ENCODE data around the gene CDKAL1.

The CDKAL1 gene

DNA sequence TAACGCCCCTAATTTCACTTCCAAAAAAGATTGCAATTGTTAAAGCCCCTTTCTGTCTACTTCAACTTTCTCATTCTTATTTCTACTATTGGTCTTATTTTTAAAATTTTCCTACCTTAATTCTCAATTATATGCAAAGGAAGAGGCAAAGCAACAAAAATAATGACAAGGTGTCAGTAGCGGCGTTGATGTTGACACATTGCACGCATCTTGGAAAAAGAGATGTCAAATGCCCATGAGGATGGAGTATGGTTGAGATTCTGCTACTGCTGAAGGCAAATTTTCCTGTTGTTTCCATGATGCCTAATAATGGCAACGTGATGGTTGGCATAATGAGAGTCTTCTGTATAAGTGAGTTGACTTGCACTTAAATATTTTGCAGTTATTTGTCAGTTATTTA, 258.9 kb downstream of the CDKAL1 start:
- TF ChIP-seq, protein P1, sequence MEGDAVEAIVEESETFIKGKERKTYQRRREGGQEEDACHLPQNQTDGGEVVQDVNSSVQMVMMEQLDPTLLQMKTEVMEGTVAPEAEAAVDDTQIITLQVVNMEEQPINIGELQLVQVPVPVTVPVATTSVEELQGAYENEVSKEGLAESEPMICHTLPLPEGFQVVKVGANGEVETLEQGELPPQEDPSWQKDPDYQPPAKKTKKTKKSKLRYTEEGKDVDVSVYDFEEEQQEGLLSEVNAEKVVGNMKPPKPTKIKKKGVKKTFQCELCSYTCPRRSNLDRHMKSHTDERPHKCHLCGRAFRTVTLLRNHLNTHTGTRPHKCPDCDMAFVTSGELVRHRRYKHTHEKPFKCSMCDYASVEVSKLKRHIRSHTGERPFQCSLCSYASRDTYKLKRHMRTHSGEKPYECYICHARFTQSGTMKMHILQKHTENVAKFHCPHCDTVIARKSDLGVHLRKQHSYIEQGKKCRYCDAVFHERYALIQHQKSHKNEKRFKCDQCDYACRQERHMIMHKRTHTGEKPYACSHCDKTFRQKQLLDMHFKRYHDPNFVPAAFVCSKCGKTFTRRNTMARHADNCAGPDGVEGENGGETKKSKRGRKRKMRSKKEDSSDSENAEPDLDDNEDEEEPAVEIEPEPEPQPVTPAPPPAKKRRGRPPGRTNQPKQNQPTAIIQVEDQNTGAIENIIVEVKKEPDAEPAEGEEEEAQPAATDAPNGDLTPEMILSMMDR (IDR thresholded peaks at IDR 0.05; ENCODE audit: borderline replicate concordance, control extremely low read depth, extremely low read depth, insufficient read depth, missing control alignments) = no peak
- no peak for DNase-seq (ENCODE audit: low spot score)
- in situ Hi-C loops (cut with MboI; ENCODE audit: low sequenced_read_pairs, unreplicated experiment) = no loop called here

DNA sequence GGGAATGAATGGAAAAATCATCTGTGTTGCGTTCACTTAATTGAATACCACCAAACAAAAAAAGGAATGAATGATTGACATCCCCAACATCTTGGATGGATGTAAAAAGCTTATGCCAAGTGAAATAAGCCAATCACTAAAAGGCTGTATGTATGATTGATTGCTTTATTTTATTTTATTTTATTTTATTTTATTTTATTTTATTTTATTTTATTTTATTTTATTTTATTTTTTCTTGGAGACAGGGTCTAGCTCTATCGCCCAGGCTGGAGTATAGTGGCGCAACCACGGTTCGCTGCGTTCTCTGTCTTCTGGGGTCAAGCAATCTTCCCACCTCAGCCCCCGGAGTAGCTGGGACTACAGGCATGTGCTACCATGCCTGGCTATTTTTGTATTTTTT, 263.3 kb downstream of the CDKAL1 start:
- in situ Hi-C loops (cut with MboI; ENCODE audit: low sequenced_read_pairs, unreplicated experiment) = no loop called here
- TF ChIP-seq, protein P1 (IDR thresholded peaks at IDR 0.05; ENCODE audit: borderline replicate concordance, control extremely low read depth, extremely low read depth, insufficient read depth, missing control alignments) = no peak
- DNase-seq (ENCODE audit: low spot score) = no peak

DNA sequence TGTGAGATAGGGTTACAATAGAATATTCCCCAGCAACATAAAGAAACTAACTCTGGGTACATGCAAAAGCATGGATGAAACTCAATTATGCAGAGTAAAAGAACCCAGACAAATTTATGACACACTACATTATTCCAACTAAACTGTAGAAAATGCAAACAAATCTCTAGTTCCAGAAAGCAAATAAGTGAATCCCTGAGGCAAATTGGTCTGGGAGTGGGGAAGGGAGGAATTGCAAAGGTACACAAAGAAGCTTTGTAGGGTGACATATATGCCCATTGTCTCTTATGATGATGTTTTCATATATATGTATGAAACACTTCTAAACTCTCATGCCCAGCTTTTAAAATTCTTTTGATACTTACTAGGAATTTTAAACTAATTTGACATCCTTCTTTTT, 266.0 kb downstream of the CDKAL1 start:
- no peak for DNase-seq (ENCODE audit: low spot score)

DNA sequence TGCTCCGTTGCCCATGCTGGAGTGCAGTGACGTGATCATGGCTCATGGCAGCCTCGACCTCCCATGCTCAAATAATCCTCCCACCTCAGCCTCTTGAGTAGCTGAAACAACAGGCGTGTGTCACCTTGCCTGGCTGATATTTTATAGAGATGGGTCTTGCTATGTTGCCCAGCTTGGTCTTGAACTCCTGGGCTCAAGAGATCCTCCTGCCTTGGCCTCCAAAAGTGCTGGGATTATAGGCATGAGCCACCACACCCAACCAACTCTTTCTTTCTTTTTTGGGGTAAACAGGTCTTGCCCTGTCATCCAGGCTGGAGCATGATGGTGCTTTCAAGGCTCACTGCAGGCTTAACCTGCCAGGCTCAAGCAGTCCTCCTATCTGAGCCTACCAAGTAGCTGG, 266.4 kb downstream of the CDKAL1 start:
- in situ Hi-C loops (cut with MboI; ENCODE audit: low sequenced_read_pairs, unreplicated experiment) = no loop called here
- no peak for DNase-seq (ENCODE audit: low spot score)
- TF ChIP-seq, protein P1 (IDR thresholded peaks at IDR 0.05; ENCODE audit: borderline replicate concordance, control extremely low read depth, extremely low read depth, insufficient read depth, missing control alignments) = no peak

More for the DNA sequence above, 266.0 kb downstream of the CDKAL1 start:
- in situ Hi-C loops (cut with MboI; ENCODE audit: low sequenced_read_pairs, unreplicated experiment) = no loop called here
- TF ChIP-seq, protein P1 (IDR thresholded peaks at IDR 0.05; ENCODE audit: borderline replicate concordance, control extremely low read depth, extremely low read depth, insufficient read depth, missing control alignments) = no peak

DNA sequence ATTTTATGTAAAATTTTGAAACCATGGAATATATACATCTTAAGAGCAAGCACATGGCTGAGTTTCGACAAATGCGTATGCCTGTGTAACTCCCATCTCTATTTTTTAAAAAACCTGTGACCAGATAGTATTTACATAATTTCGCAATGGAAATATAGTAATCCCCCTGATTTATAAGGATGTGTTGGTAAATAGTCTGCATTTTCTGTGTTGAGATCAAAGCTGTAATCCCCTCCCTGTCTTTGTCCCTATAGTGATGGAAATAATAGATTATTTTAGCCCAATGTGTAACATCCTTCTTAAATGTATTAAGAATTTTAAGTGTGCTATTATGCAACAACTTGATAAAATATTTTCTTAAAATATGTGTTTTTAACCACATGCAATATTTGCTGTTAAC, 267.3 kb downstream of the CDKAL1 start:
- DNase-seq (ENCODE audit: low spot score) = no peak
- TF ChIP-seq, protein P1 (IDR thresholded peaks at IDR 0.05; ENCODE audit: borderline replicate concordance, control extremely low read depth, extremely low read depth, insufficient read depth, missing control alignments) = no peak
- in situ Hi-C loops (cut with MboI; ENCODE audit: low sequenced_read_pairs, unreplicated experiment) = no loop called here

DNA sequence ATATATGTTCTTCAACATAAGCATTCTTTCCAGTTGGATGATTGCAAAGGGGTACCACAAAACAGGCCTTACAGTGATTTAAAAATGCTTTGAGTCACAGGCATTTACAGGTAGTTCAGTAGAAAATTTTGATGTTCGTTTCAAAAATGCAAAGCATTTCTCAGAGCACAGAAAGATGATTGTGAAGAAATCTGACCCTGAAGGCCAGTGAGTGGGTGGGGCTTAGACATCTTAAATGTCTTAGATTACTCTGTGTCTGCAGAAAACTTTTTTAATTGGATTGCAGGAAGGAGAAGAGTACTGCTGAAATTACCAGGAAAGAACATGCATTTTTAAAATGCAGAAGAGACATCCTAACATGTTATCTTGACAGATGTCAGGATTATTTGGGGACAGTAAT, 268.3 kb downstream of the CDKAL1 start:
- TF ChIP-seq, protein P1 (IDR thresholded peaks at IDR 0.05; ENCODE audit: borderline replicate concordance, control extremely low read depth, extremely low read depth, insufficient read depth, missing control alignments) = no peak
- in situ Hi-C loops (cut with MboI; ENCODE audit: low sequenced_read_pairs, unreplicated experiment) = no loop called here
- DNase-seq (ENCODE audit: low spot score) = no peak

DNA sequence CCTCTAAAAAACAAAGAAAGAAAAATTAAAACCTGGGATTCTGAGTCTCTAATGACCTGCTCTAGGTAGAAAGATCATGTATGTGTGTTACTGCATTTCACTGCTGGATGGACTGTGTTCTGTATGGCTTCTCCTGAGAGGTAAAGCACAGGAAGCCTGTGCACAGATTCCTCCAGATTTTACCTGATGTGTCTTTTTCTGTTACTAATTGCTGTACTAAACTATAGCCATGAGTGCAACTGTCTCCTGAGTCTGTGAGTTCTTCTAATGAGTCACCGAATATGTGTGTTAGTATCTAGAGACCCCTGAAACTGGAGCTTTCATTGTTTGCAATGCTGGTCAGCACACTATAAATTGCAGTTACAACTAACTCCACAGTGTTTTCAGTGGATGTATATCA, 270.8 kb downstream of the CDKAL1 start:
- in situ Hi-C loops (cut with MboI; ENCODE audit: low sequenced_read_pairs, unreplicated experiment) = no loop called here
- TF ChIP-seq, protein P1 (IDR thresholded peaks at IDR 0.05; ENCODE audit: borderline replicate concordance, control extremely low read depth, extremely low read depth, insufficient read depth, missing control alignments) = no peak
- no peak for DNase-seq (ENCODE audit: low spot score)
